Trophoblast cell (in vitro differentiated cells and primary cell): ENCODE data around the gene RXRB.

Experiments used
- DNase-seq, 2 donors: peaks; one replicate each; pipeline ENCODE4 v3.0.0-alpha.2; 2016
- H2AFZ ChIP-seq: 2 replicates; pipeline ENCODE4 v1.6.1; 2013; ENCODE audit warnings: low read length, moderate library complexity, mild to moderate bottlenecking; ENCODE audit not compliant: insufficient read depth, poor library complexity
- H2AK5ac ChIP-seq: 2 replicates; pipeline ENCODE4 v1.6.1; 2013; ENCODE audit warnings: mild to moderate bottlenecking, low read length
- H2BK120ac ChIP-seq: 2 replicates; pipeline ENCODE4 v1.6.1; 2013; ENCODE audit warnings: low read length, mild to moderate bottlenecking, moderate library complexity; ENCODE audit not compliant: insufficient read depth, poor library complexity
- H2BK12ac ChIP-seq: 2 replicates; pipeline ENCODE4 v1.6.1; 2013; ENCODE audit warnings: mild to moderate bottlenecking, low read length, moderate library complexity
- H2BK5ac ChIP-seq: 2 replicates; pipeline ENCODE4 v1.6.1; 2013; ENCODE audit warnings: low read length, low read depth, moderate library complexity, mild to moderate bottlenecking; ENCODE audit not compliant: poor library complexity
- H3K14ac ChIP-seq: 2 replicates; pipeline ENCODE4 v1.6.1; 2013; ENCODE audit warnings: mild to moderate bottlenecking, low read length
- H3K18ac ChIP-seq: 2 replicates; pipeline ENCODE4 v1.6.1; 2013; ENCODE audit warnings: mild to moderate bottlenecking, low read length
- H3K23ac ChIP-seq: 2 replicates; pipeline ENCODE4 v1.6.1; 2013; ENCODE audit warnings: low read length
- H3K27ac ChIP-seq: 2 replicates; pipeline ENCODE4 v1.5.1; 2013; ENCODE audit warnings: low read depth, mild to moderate bottlenecking, inconsistent platforms, low read length, moderate library complexity
- H3K27me3 ChIP-seq: 2 replicates; pipeline ENCODE4 v1.6.1; 2013; ENCODE audit warnings: inconsistent platforms, mild to moderate bottlenecking, low read length, moderate library complexity; ENCODE audit not compliant: insufficient read depth
- H3K36me3 ChIP-seq, 2 experiments: 1 replicate in 1 of 2; 2 replicates in 1 of 2; pipeline ENCODE4 v1.6.1; 2013; ENCODE audit warnings: low read length in 2 of 2, mild to moderate bottlenecking in 2 of 2, moderate library complexity in 1 of 2; ENCODE audit not compliant: insufficient read depth in 2 of 2, control insufficient read depth in 1 of 2
- H3K4ac ChIP-seq: 2 replicates; pipeline ENCODE4 v1.6.1; 2013; ENCODE audit warnings: low read depth, mild to moderate bottlenecking, low read length, moderate library complexity
- H3K4me1 ChIP-seq, 2 experiments: 1 replicate in 1 of 2; 2 replicates in 1 of 2; pipeline ENCODE4 v1.6.1; 2013; ENCODE audit warnings: low read length in 2 of 2, mild to moderate bottlenecking in 2 of 2, moderate library complexity in 1 of 2; ENCODE audit not compliant: insufficient read depth in 2 of 2, control insufficient read depth in 1 of 2
- H3K4me2 ChIP-seq: 2 replicates; pipeline ENCODE4 v1.6.1; 2013; ENCODE audit warnings: inconsistent platforms, mild to moderate bottlenecking, low read length, moderate library complexity
- H3K4me3 ChIP-seq: 2 replicates; pipeline ENCODE4 v1.5.1; 2013; ENCODE audit warnings: mild to moderate bottlenecking, low read depth, low read length, inconsistent platforms
- H3K79me1 ChIP-seq: one replicate; pipeline ENCODE4 v1.6.1; 2013; ENCODE audit warnings: low read length
- H3K79me2 ChIP-seq: 2 replicates; pipeline ENCODE4 v1.6.1; 2013; ENCODE audit warnings: low read length, mild to moderate bottlenecking; ENCODE audit not compliant: control insufficient read depth, insufficient read depth, poor library complexity
- H3K9ac ChIP-seq: 2 replicates; pipeline ENCODE4 v1.6.1; 2013; ENCODE audit warnings: mild to moderate bottlenecking, low read length
- H3K9me3 ChIP-seq: 2 replicates; pipeline ENCODE4 v1.6.1; 2013; ENCODE audit warnings: low read depth, mild to moderate bottlenecking, control low read depth, inconsistent platforms, low read length; ENCODE audit not compliant: insufficient read depth
- H4K12ac ChIP-seq: 2 replicates; pipeline ENCODE4 v1.6.1; 2013; ENCODE audit warnings: low read depth, mild to moderate bottlenecking, low read length, moderate library complexity
- H4K8ac ChIP-seq: 2 replicates; pipeline ENCODE4 v1.6.1; 2013; ENCODE audit warnings: low read depth, mild to moderate bottlenecking, low read length, moderate library complexity
- H4K91ac ChIP-seq: one replicate; pipeline ENCODE4 v1.6.1; 2013; ENCODE audit warnings: low read depth, mild to moderate bottlenecking, low read length, moderate library complexity
- WGBS: extraction: QIAGEN DNeasy Blood & Tissue Kit; methylation state at CpG from one replicate; pipeline ENCODE4 v1.1.7; 2013; ENCODE audit warnings: missing lambda C conversion rate; ENCODE audit not compliant: insufficient read length, insufficient coverage; ENCODE audit errors: extremely low coverage; 5-methylcytosine and 5-hydroxymethylcytosine counted together

The RXRB gene

GRCh38 chr6:33161354-33162331 is 38.8 kb downstream of the RXRB start:
- WGBS = no CpG with 5 or more reads among the region's 58 CpGs
- Histone ChIP-seq H3K18ac (no peak overlapping the region), H2BK120ac (no peak overlapping the region), H3K4me2 (peak overlapping the region; percentile 86), H2AFZ (peak overlapping the region; percentile 31), H3K36me3 (no peaks in the 10 kb centered on the region), H2BK5ac (no peak overlapping the region), H3K27me3 (no peaks in the 10 kb centered on the region), H3K14ac (peak overlapping the region; percentile 5), H2AK5ac (no peak overlapping the region), H3K9ac (no peak overlapping the region), H3K79me1 (peaks cover 3% of the 10 kb centered on the region), H3K9me3 (no peaks in the 10 kb centered on the region), H4K12ac (peak overlapping the region; percentile 0), H2BK12ac (no peak overlapping the region), H4K8ac (peak overlapping the region; percentile 80), H3K79me2 (no peaks in the 10 kb centered on the region), H3K27ac (no peak overlapping the region), H3K4me3 (peak overlapping the region; percentile 69), H3K4me1 (peaks cover 0 to 4% of the 10 kb centered on the region in 2 experiments), H3K4ac (no peak overlapping the region), H3K23ac (no peak overlapping the region), H4K91ac (no peak overlapping the region)
- DNase-seq = peak; percentile 55 to 79

GRCh38 chr6:33160728-33161344 is 39.6 kb downstream of the RXRB start:
- Histone ChIP-seq H3K27me3 (no peaks in the 10 kb centered on the region), H4K91ac (no peak overlapping the region), H2AK5ac (no peak overlapping the region), H2BK5ac (no peak overlapping the region), H3K4ac (no peak overlapping the region), H3K36me3 (no peaks in the 10 kb centered on the region), H3K4me2 (no peak overlapping the region), H3K9me3 (no peaks in the 10 kb centered on the region), H3K79me1 (peaks cover 3% of the 10 kb centered on the region), H2BK120ac (no peak overlapping the region), H3K18ac (no peak overlapping the region), H4K12ac (no peak overlapping the region), H3K4me3 (no peak overlapping the region), H3K4me1 (peaks cover 0 to 4% of the 10 kb centered on the region in 2 experiments), H2AFZ (no peak overlapping the region), H3K9ac (no peak overlapping the region), H3K14ac (no peak overlapping the region), H4K8ac (no peak overlapping the region), H3K79me2 (no peaks in the 10 kb centered on the region), H2BK12ac (no peak overlapping the region), H3K23ac (no peak overlapping the region), H3K27ac (no peak overlapping the region)
- DNase-seq = peak in 1 of 2 donors; percentile 17
- no CpG with 5 or more reads among the region's 13 CpGs for WGBS

GRCh38 chr6:33160096-33160495 is 40.4 kb downstream of the RXRB start:
- no peak overlapping the region for H2BK12ac ChIP-seq
- H3K27me3 ChIP-seq = no peaks in the 10 kb centered on the region
- no peak overlapping the region for H3K4me2 ChIP-seq
- H3K4me1 ChIP-seq = peaks cover 0 to 4% of the 10 kb centered on the region in 2 experiments
- H3K18ac ChIP-seq = no peak overlapping the region
- H3K4ac ChIP-seq = no peak overlapping the region
- H2AFZ ChIP-seq = no peak overlapping the region
- no peak overlapping the region for H2BK5ac ChIP-seq
- H3K79me2 ChIP-seq = no peaks in the 10 kb centered on the region
- no peak overlapping the region for H2AK5ac ChIP-seq
- no peak overlapping the region for H4K8ac ChIP-seq
- no peak overlapping the region for H3K23ac ChIP-seq
- H3K27ac ChIP-seq = no peak overlapping the region
- no peak overlapping the region for H3K9ac ChIP-seq
- H3K4me3 ChIP-seq = no peak overlapping the region
- no CpG with 5 or more reads among the region's 11 CpGs for WGBS
- H4K12ac ChIP-seq = no peak overlapping the region
- no peaks in the 10 kb centered on the region for H3K36me3 ChIP-seq
- DNase-seq = no peak
- no peak overlapping the region for H4K91ac ChIP-seq
- H3K9me3 ChIP-seq = no peaks in the 10 kb centered on the region
- no peak overlapping the region for H2BK120ac ChIP-seq
- no peak overlapping the region for H3K14ac ChIP-seq
- peaks cover 3% of the 10 kb centered on the region for H3K79me1 ChIP-seq

GRCh38 chr6:33156964-33157363 is 43.5 kb downstream of the RXRB start:
- DNase-seq = no peak
- Histone ChIP-seq H3K36me3 (no peaks in the 10 kb centered on the region), H3K4me1 (peaks cover 0 to 4% of the 10 kb centered on the region in 2 experiments), H3K27ac (no peak overlapping the region), H4K91ac (no peak overlapping the region), H3K27me3 (no peaks in the 10 kb centered on the region), H3K79me1 (peaks cover 3% of the 10 kb centered on the region), H4K8ac (no peak overlapping the region), H2BK120ac (no peak overlapping the region), H3K9ac (no peak overlapping the region), H3K23ac (no peak overlapping the region), H3K14ac (no peak overlapping the region), H2BK12ac (no peak overlapping the region), H3K4me3 (no peak overlapping the region), H2BK5ac (no peak overlapping the region), H4K12ac (no peak overlapping the region), H2AK5ac (no peak overlapping the region), H3K79me2 (no peaks in the 10 kb centered on the region), H3K4ac (no peak overlapping the region), H3K18ac (no peak overlapping the region), H2AFZ (no peak overlapping the region), H3K9me3 (no peaks in the 10 kb centered on the region), H3K4me2 (no peak overlapping the region)
- no CpG with 5 or more reads among the region's 2 CpGs for WGBS
